GM23248 (cell line): Measurements from ENCODE around the gene ZNF300. TPM values are rescaled to one million over a fixed set of nuclear protein-coding genes. Genes with fewer than 3 reads are reported as not detected.
A peak's percentile ranks its signal among the peaks of the same experiment; 100 is the strongest.

Experiments used
- DNase-seq: peaks from one replicate; pipeline ENCODE4 v3.0.0-alpha.2; 2015
- H2AFZ ChIP-seq: fragments of 200-600 bp; sonication (generic); 2 replicates; pipeline ENCODE4 v1.6.1; 2016; ENCODE audit warnings: antibody characterized with exemption
- H3F3A ChIP-seq: fragments of 200-600 bp; sonication (generic); 2 replicates; pipeline ENCODE4 v1.6.1; 2016; ENCODE audit warnings: mild to moderate bottlenecking, antibody characterized with exemption, mixed run types; ENCODE audit not compliant: insufficient read depth
- H3K27ac ChIP-seq: fragments of 200-600 bp; sonication (generic); 2 replicates; pipeline ENCODE4 v1.5.1; 2016; ENCODE audit warnings: mild to moderate bottlenecking
- H3K27me3 ChIP-seq: fragments of 200-600 bp; sonication (generic); replicated peaks from 2 replicates; pipeline ENCODE4 v1.6.1; 2016; ENCODE audit warnings: mild to moderate bottlenecking; ENCODE audit not compliant: insufficient read depth
- H3K36me3 ChIP-seq: fragments of 200-600 bp; sonication (generic); 2 replicates; pipeline ENCODE4 v1.6.1; 2016; ENCODE audit warnings: low read depth, mild to moderate bottlenecking
- H3K4me1 ChIP-seq: fragments of 200-600 bp; sonication (generic); 2 replicates; pipeline ENCODE4 v1.6.1; 2016; ENCODE audit warnings: mild to moderate bottlenecking; ENCODE audit not compliant: insufficient read depth
- H3K4me2 ChIP-seq: fragments of 200-600 bp; sonication (generic); one replicate; pipeline ENCODE4 v1.6.1; 2016; ENCODE audit warnings: mild to moderate bottlenecking; ENCODE audit not compliant: unreplicated experiment
- H3K4me3 ChIP-seq: fragments of 200-600 bp; sonication (generic); 2 replicates; pipeline ENCODE4 v1.5.1; 2016; ENCODE audit warnings: mild to moderate bottlenecking
- H3K79me2 ChIP-seq: fragments of 200-600 bp; sonication (generic); 2 replicates; pipeline ENCODE4 v1.6.1; 2016; ENCODE audit warnings: mild to moderate bottlenecking; ENCODE audit not compliant: insufficient read depth
- H3K9ac ChIP-seq: fragments of 200-600 bp; sonication (generic); 2 replicates; pipeline ENCODE4 v1.6.1; 2016; ENCODE audit warnings: mild to moderate bottlenecking
- H3K9me2 ChIP-seq: fragments of 200-600 bp; sonication (generic); 2 replicates; pipeline ENCODE4 v1.6.1; 2016; ENCODE audit warnings: mixed run types, mild to moderate bottlenecking, moderate library complexity; ENCODE audit not compliant: insufficient read depth
- H3K9me3 ChIP-seq: fragments of 200-600 bp; sonication (generic); one replicate; pipeline ENCODE4 v1.6.1; 2017; ENCODE audit warnings: low read depth
- H4K20me1 ChIP-seq: fragments of 200-600 bp; sonication (generic); 2 replicates; pipeline ENCODE4 v1.6.0; 2016; ENCODE audit not compliant: insufficient read depth
- EZH2 ChIP-seq: fragments of 200-600 bp; sonication (generic); IDR thresholded peaks from 2 replicates; pipeline ENCODE4 v1.6.1; 2018; ENCODE audit warnings: antibody characterized with exemption, mild to moderate bottlenecking; ENCODE audit not compliant: insufficient read depth, poor library complexity, severe bottlenecking
- EZH2phosphoT487 ChIP-seq: fragments of 200-600 bp; sonication (generic); IDR thresholded peaks from 2 replicates; pipeline ENCODE4 v1.6.1; 2018; ENCODE audit warnings: antibody characterized with exemption, moderate library complexity, mild to moderate bottlenecking, low read depth; ENCODE audit not compliant: insufficient read depth
- WGBS, 2 experiments: methylation state at CpG; one replicate each; pipeline ENCODE4 v1.1.6; 2015 to 2017; ENCODE audit warnings: low lambda C conversion rate in 2 of 2, low coverage in 1 of 2; ENCODE audit errors: missing lambda C conversion rate in 2 of 2; 5-methylcytosine and 5-hydroxymethylcytosine counted together
- in situ Hi-C: fragments of 300-500 bp; cut with MboI; formaldehyde crosslinking; loops from 2 replicates; pipeline ENCODE4 v1.15.0; 2020
- polyA plus RNA-seq: library from polyadenylated mRNA; unstranded; fragments of >200 nt; fragmentation: Nextera tagmentation; extraction: Ambion mirVana; gene quantifications from 2 replicates; pipeline ENCODE4 v1.2.1, GENCODE V29; 2016
- total RNA-seq: library from RNA; depleted of rRNA; stranded (reverse); fragments of >200 nt; shearing (Covaris generic); gene quantifications from 2 replicates; pipeline ENCODE4 v1.2.3, GENCODE V29; 2014

Gene ZNF300
- total and polyA plus RNA-seq, 2 experiments from 2014 or later = 3.0 to 5.1 TPM

GRCh38 chr5:150901446-150901845 lies 3.3 kb downstream of the ZNF300 start:
- no peaks in the 10 kb centered on the region for H4K20me1 ChIP-seq
- H3K27me3 ChIP-seq = no peaks in the 10 kb centered on the region
- no peak overlapping the region for H3K4me2 ChIP-seq
- H3K9ac ChIP-seq = no peak overlapping the region
- in situ Hi-C loops = no loop called here
- H3K79me2 ChIP-seq = no peaks in the 10 kb centered on the region
- H3K4me1 ChIP-seq = no peaks in the 10 kb centered on the region
- no peak for TF ChIP-seq EZH2
- TF ChIP-seq EZH2phosphoT487 = no peak
- H3K9me2 ChIP-seq = no peaks in the 10 kb centered on the region
- H2AFZ ChIP-seq = no peak overlapping the region
- H3K4me3 ChIP-seq = no peak overlapping the region
- no peaks in the 10 kb centered on the region for H3K9me3 ChIP-seq
- peaks cover 34% of the 10 kb centered on the region for H3K36me3 ChIP-seq
- 92 to 93% methylated on average over 2 of the region's 2 CpGs for WGBS, 2 experiments
- no peaks in the 10 kb centered on the region for H3F3A ChIP-seq
- no peak overlapping the region for H3K27ac ChIP-seq
- DNase-seq = no peak

GRCh38 chr5:150895431-150896428 lies 9.1 kb downstream of the ZNF300 start:
- in situ Hi-C loops = no loop called here
- Histone ChIP-seq H3K9ac (no peak overlapping the region), H3K27ac (no peak overlapping the region), H3K4me1 (no peaks in the 10 kb centered on the region), H3K4me3 (no peak overlapping the region), H3K4me2 (no peak overlapping the region), H3K79me2 (no peaks in the 10 kb centered on the region), H3K9me2 (no peaks in the 10 kb centered on the region), H3K9me3 (peaks cover 4% of the 10 kb centered on the region), H4K20me1 (no peaks in the 10 kb centered on the region), H3F3A (0 out of 2 replicates have a peak, but pooled peaks cover 5% of the 10 kb centered on the region), H3K27me3 (no peaks in the 10 kb centered on the region), H2AFZ (no peak overlapping the region), H3K36me3 (peaks cover 28% of the 10 kb centered on the region)
- 83 to 84% methylated on average over 8 of the region's 8 CpGs for WGBS, 2 experiments
- TF ChIP-seq EZH2phosphoT487 = no peak
- no peak for TF ChIP-seq EZH2
- DNase-seq = peak; percentile 2

GRCh38 chr5:150879358-150879757 lies 25.4 kb downstream of the ZNF300 start:
- H3F3A ChIP-seq = no peaks in the 10 kb centered on the region
- no peak for DNase-seq
- H3K9me2 ChIP-seq = no peaks in the 10 kb centered on the region
- no peak overlapping the region for H3K4me3 ChIP-seq
- no peaks in the 10 kb centered on the region for H4K20me1 ChIP-seq
- no peaks in the 10 kb centered on the region for H3K4me1 ChIP-seq
- H3K9ac ChIP-seq = no peak overlapping the region
- in situ Hi-C loops = no loop called here
- no peak overlapping the region for H3K27ac ChIP-seq
- H3K79me2 ChIP-seq = no peaks in the 10 kb centered on the region
- no peaks in the 10 kb centered on the region for H3K36me3 ChIP-seq
- no peak overlapping the region for H3K4me2 ChIP-seq
- no peak overlapping the region for H2AFZ ChIP-seq
- H3K27me3 ChIP-seq = no peaks in the 10 kb centered on the region
- TF ChIP-seq EZH2phosphoT487 (no peak), EZH2 (no peak)
- no peaks in the 10 kb centered on the region for H3K9me3 ChIP-seq

GRCh38 chr5:150862070-150862469 lies 42.7 kb downstream of the ZNF300 start:
- H3K4me1 ChIP-seq = no peaks in the 10 kb centered on the region
- H3K9me3 ChIP-seq = no peaks in the 10 kb centered on the region
- 25 to 40% methylated on average over 1 of the region's 1 CpG for WGBS, 2 experiments
- H2AFZ ChIP-seq = no peak overlapping the region
- no peaks in the 10 kb centered on the region for H3K36me3 ChIP-seq
- H3K79me2 ChIP-seq = no peaks in the 10 kb centered on the region
- in situ Hi-C loops = no loop called here
- H3K9ac ChIP-seq = no peak overlapping the region
- no peak overlapping the region for H3K4me2 ChIP-seq
- TF ChIP-seq EZH2 (no peak), EZH2phosphoT487 (no peak)
- no peak overlapping the region for H3K4me3 ChIP-seq
- no peaks in the 10 kb centered on the region for H3K27me3 ChIP-seq
- H3K9me2 ChIP-seq = no peaks in the 10 kb centered on the region
- H4K20me1 ChIP-seq = no peaks in the 10 kb centered on the region
- no peak for DNase-seq
- H3K27ac ChIP-seq = no peak overlapping the region
- H3F3A ChIP-seq = no peaks in the 10 kb centered on the region
